ENCODE data around the gene UNC79. TPM values are rescaled to one million over a fixed set of nuclear protein-coding genes. Genes with fewer than 3 reads are reported as not detected.

UNC79 gene
- total RNA-seq, 1 donor from 2014 or later: 0.04 TPM

GRCh38 chr14:93709249-93709648, 278.5 kb downstream of the UNC79 start:
- ATAC-seq: no peak

GRCh38 chr14:93712079-93712837, 281.5 kb downstream of the UNC79 start:
- ATAC-seq: no peak

GRCh38 chr14:93712838-93713724, 282.3 kb downstream of the UNC79 start:
- ATAC-seq: peak; percentile 62

- no peak for ATAC-seq
Observed at GRCh38 chr14:93713726-93714405, 283.1 kb downstream of the UNC79 start.

GRCh38 chr14:93714605-93715004, 283.9 kb downstream of the UNC79 start:
- no peak for ATAC-seq

GRCh38 chr14:93715279-93715927, 284.7 kb downstream of the UNC79 start:
- no peak for ATAC-seq

GRCh38 chr14:93716002-93716745, 285.4 kb downstream of the UNC79 start:
- no peak for ATAC-seq

- no peak for ATAC-seq
Observed at GRCh38 chr14:93716746-93717667, 286.3 kb downstream of the UNC79 start.

GRCh38 chr14:93717668-93718320, 287.1 kb downstream of the UNC79 start:
- no peak for ATAC-seq

- ATAC-seq: no peak
Observed at GRCh38 chr14:93719256-93719655, 288.5 kb downstream of the UNC79 start.

- ATAC-seq: no peak
Observed at GRCh38 chr14:93720076-93720815, 289.5 kb downstream of the UNC79 start.

- no peak for ATAC-seq
Observed at GRCh38 chr14:93720981-93721483, 290.3 kb downstream of the UNC79 start.

- no peak for ATAC-seq
Observed at GRCh38 chr14:93723001-93723400, 292.3 kb downstream of the UNC79 start.

- ATAC-seq: no peak
Observed at GRCh38 chr14:93725002-93725582, 294.4 kb downstream of the UNC79 start.

- no peak for ATAC-seq
Observed at GRCh38 chr14:93725993-93726392, 295.3 kb downstream of the UNC79 start.

- ATAC-seq: no peak
Observed at GRCh38 chr14:93727039-93727740, 296.5 kb downstream of the UNC79 start.

- no peak for ATAC-seq
Observed at GRCh38 chr14:93727917-93728650, 297.3 kb downstream of the UNC79 start.
